Measurements from ENCODE around the gene FLT4.

- TF ChIP-seq GATA2 (IDR thresholded peaks at IDR 0.05; ENCODE audit: low read depth, low read length), result no peak
- TF ChIP-seq GATA3 (IDR thresholded peaks at IDR 0.05; ENCODE audit: low read depth, low read length), result no peak
Observed at GRCh38 chr5:180618829-180619562, 30.4 kb downstream of the FLT4 start.
